Rectal smooth muscle tissue (tissue), 1 donor: ENCODE measurements around the gene SSC4D.

Experiments used
- H3K27ac ChIP-seq: one replicate; pipeline ENCODE4 v1.7.0; 2013; ENCODE audit warnings: low read depth, low read length, inconsistent platforms
- H3K27me3 ChIP-seq: one replicate; pipeline ENCODE4 v1.7.0; 2013; ENCODE audit warnings: low read length; ENCODE audit not compliant: control insufficient read depth, insufficient read depth
- H3K36me3 ChIP-seq: one replicate; pipeline ENCODE4 v1.7.0; 2013; ENCODE audit warnings: low read length; ENCODE audit not compliant: control insufficient read depth, insufficient read depth
- H3K4me1 ChIP-seq: one replicate; pipeline ENCODE4 v1.7.0; 2013; ENCODE audit warnings: low read length; ENCODE audit not compliant: control insufficient read depth, insufficient read depth
- H3K4me3 ChIP-seq: one replicate; pipeline ENCODE4 v1.7.0; 2013; ENCODE audit warnings: low read length
- H3K9ac ChIP-seq: one replicate; pipeline ENCODE4 v1.7.0; 2013; ENCODE audit warnings: low read length

SSC4D gene

GRCh38 chr7:76354981-76355730, 54.3 kb downstream of the SSC4D start:
- H3K9ac ChIP-seq, result no peak overlapping the region
- peaks cover 4% of the 10 kb centered on the region for H3K36me3 ChIP-seq
- no peaks in the 10 kb centered on the region for H3K27me3 ChIP-seq
- no peak overlapping the region for H3K4me3 ChIP-seq
- peaks cover 14% of the 10 kb centered on the region for H3K4me1 ChIP-seq
- H3K27ac ChIP-seq, result no peak overlapping the region

- H3K4me1 ChIP-seq, result peaks cover 9% of the 10 kb centered on the region
- H3K36me3 ChIP-seq, result peaks cover 6% of the 10 kb centered on the region
- H3K4me3 ChIP-seq, result no peak overlapping the region
- no peaks in the 10 kb centered on the region for H3K27me3 ChIP-seq
- H3K27ac ChIP-seq, result no peak overlapping the region
- H3K9ac ChIP-seq, result no peak overlapping the region
These were observed 55.0 kb downstream of the SSC4D start for GRCh38 chr7:76354516-76354915.

- Histone ChIP-seq H3K4me3 (no peak overlapping the region), H3K27me3 (no peaks in the 10 kb centered on the region), H3K27ac (no peak overlapping the region), H3K36me3 (peaks cover 6% of the 10 kb centered on the region), H3K4me1 (peaks cover 8% of the 10 kb centered on the region), H3K9ac (no peak overlapping the region)
These were observed 55.8 kb downstream of the SSC4D start for GRCh38 chr7:76353744-76354143.

- no peak overlapping the region for H3K27ac ChIP-seq
- H3K4me1 ChIP-seq, result peaks cover 8% of the 10 kb centered on the region
- no peak overlapping the region for H3K4me3 ChIP-seq
These were observed 57.3 kb downstream of the SSC4D start for GRCh38 chr7:76352193-76352592.

GRCh38 chr7:76351372-76351771, 58.1 kb downstream of the SSC4D start:
- Histone ChIP-seq H3K27ac (no peak overlapping the region), H3K27me3 (no peaks in the 10 kb centered on the region), H3K4me1 (peaks cover 6% of the 10 kb centered on the region), H3K4me3 (no peak overlapping the region), H3K9ac (no peak overlapping the region), H3K36me3 (peaks cover 9% of the 10 kb centered on the region)

More at GRCh38 chr7:76352193-76352592, 57.3 kb downstream of the SSC4D start:
- no peak overlapping the region for H3K9ac ChIP-seq
- no peaks in the 10 kb centered on the region for H3K27me3 ChIP-seq
- peaks cover 6% of the 10 kb centered on the region for H3K36me3 ChIP-seq

GRCh38 chr7:76349313-76349885, 60.1 kb downstream of the SSC4D start:
- Histone ChIP-seq H3K27ac (no peak overlapping the region), H3K4me3 (no peak overlapping the region), H3K4me1 (peaks cover 3% of the 10 kb centered on the region), H3K9ac (no peak overlapping the region), H3K36me3 (peaks cover 16% of the 10 kb centered on the region), H3K27me3 (no peaks in the 10 kb centered on the region)

- peaks cover 3% of the 10 kb centered on the region for H3K4me1 ChIP-seq
- no peak overlapping the region for H3K27ac ChIP-seq
These were observed 61.8 kb downstream of the SSC4D start for GRCh38 chr7:76347710-76348109.

GRCh38 chr7:76346778-76347177, 62.7 kb downstream of the SSC4D start:
- H3K4me1 ChIP-seq, result peaks cover 3% of the 10 kb centered on the region
- peaks cover 25% of the 10 kb centered on the region for H3K36me3 ChIP-seq
- no peak overlapping the region for H3K9ac ChIP-seq
- H3K27ac ChIP-seq, result no peak overlapping the region
- H3K27me3 ChIP-seq, result no peaks in the 10 kb centered on the region
- H3K4me3 ChIP-seq, result no peak overlapping the region

More at GRCh38 chr7:76347710-76348109, 61.8 kb downstream of the SSC4D start:
- Histone ChIP-seq H3K4me3 (no peak overlapping the region), H3K9ac (no peak overlapping the region), H3K27me3 (no peaks in the 10 kb centered on the region), H3K36me3 (peaks cover 25% of the 10 kb centered on the region)

- Histone ChIP-seq H3K36me3 (peaks cover 25% of the 10 kb centered on the region), H3K27ac (no peak overlapping the region), H3K9ac (no peak overlapping the region), H3K27me3 (no peaks in the 10 kb centered on the region), H3K4me3 (no peak overlapping the region), H3K4me1 (peaks cover 3% of the 10 kb centered on the region)
These were observed 63.4 kb downstream of the SSC4D start for GRCh38 chr7:76346097-76346496.

- H3K4me1 ChIP-seq, result peaks cover 3% of the 10 kb centered on the region
- H3K36me3 ChIP-seq, result peaks cover 21% of the 10 kb centered on the region
- H3K27me3 ChIP-seq, result no peaks in the 10 kb centered on the region
- no peak overlapping the region for H3K27ac ChIP-seq
- no peak overlapping the region for H3K9ac ChIP-seq
- no peak overlapping the region for H3K4me3 ChIP-seq
These were observed 65.6 kb downstream of the SSC4D start for GRCh38 chr7:76343931-76344321.

GRCh38 chr7:76343294-76343930, 66.1 kb downstream of the SSC4D start:
- Histone ChIP-seq H3K4me3 (no peak overlapping the region), H3K9ac (no peak overlapping the region), H3K27me3 (no peaks in the 10 kb centered on the region), H3K27ac (no peak overlapping the region), H3K4me1 (peaks cover 3% of the 10 kb centered on the region), H3K36me3 (peaks cover 21% of the 10 kb centered on the region)

GRCh38 chr7:76342222-76342621, 67.3 kb downstream of the SSC4D start:
- H3K9ac ChIP-seq, result no peak overlapping the region
- H3K27ac ChIP-seq, result no peak overlapping the region
- peaks cover 3% of the 10 kb centered on the region for H3K4me1 ChIP-seq
- H3K36me3 ChIP-seq, result peaks cover 21% of the 10 kb centered on the region
- no peaks in the 10 kb centered on the region for H3K27me3 ChIP-seq
- H3K4me3 ChIP-seq, result no peak overlapping the region
